ENCODE measurements around the gene VMO1. TPM values are rescaled to one million over a fixed set of nuclear protein-coding genes. Genes with fewer than 3 reads are reported as not detected.

Gene VMO1
- total and polyA plus RNA-seq, 9 of the 15 experiments (the other 6 are each of a cell fraction or from before 2014, with no cell fraction given) = 0.31 TPM; not detected in 8

DNA sequence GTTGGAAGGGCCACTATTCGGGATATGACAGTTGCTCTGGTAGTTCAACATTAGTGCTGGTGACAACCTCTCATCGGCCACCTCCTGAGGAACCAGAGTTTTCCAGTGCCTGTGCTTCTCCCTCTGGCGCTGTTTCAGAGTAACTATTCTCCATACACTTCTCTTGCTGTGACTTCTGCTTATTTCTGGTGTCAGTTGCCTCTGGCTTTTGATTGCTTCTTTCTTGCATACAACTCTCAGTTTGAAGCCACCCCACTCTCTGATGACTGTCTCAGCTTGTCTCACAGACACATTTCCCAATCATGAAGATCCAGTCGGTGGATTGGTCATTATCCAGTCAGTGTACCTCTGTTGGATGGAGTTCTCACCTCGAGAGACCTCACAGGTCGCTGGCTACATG lies 17.9 kb downstream of the VMO1 start:
- in situ Hi-C loops (cut with MboI) (no loop called here), intact Hi-C loops (cut with micrococcal nuclease) (no loop called here)
- Histone ChIP-seq H3K79me2 (ENCODE audit: control insufficient read depth, insufficient read depth, low read length) (no peaks in the 10 kb centered on the region), H3K4me2 (ENCODE audit: insufficient read depth, low read length) (no peak overlapping the region), H3K9me3 (replicated peaks; ENCODE audit: control insufficient read depth, insufficient read depth, low read depth, low read length) (no peaks in the 10 kb centered on the region), H3K9ac (ENCODE audit: insufficient read depth in 1 of 2, low read depth in 2 of 2, low read length in 2 of 2) (no peak overlapping the region), H3K36me3 (ENCODE audit: control insufficient read depth, insufficient read depth, low read length) (no peaks in the 10 kb centered on the region), H3K27me3 (ENCODE audit: control insufficient read depth in 2 of 2, insufficient read depth in 2 of 2, low read length in 2 of 2) (peaks cover 13 to 24% of the 10 kb centered on the region in 2 experiments), H2AFZ (ENCODE audit: low read depth, low read length) (no peak overlapping the region), H3K9me1 (ENCODE audit: control insufficient read depth, insufficient read depth, low read length) (no peaks in the 10 kb centered on the region), H4K20me1 (replicated peaks; ENCODE audit: control insufficient read depth, insufficient read depth, low read length) (no peaks in the 10 kb centered on the region), H3K4me1 (replicated peaks in 1 of 2; ENCODE audit: control insufficient read depth in 2 of 2, insufficient read depth in 2 of 2, low read length in 2 of 2) (no peaks in the 10 kb centered on the region), H3K27ac (ENCODE audit: extremely low read depth, low read depth, low read length) (no peak overlapping the region), H3K4me3 (no peak overlapping the region)
- ATAC-seq = no peak
- CTCF ChIA-PET (ENCODE audit: low intra/inter-chr PET ratio) = no interaction called here
- DNase-seq (ENCODE audit: extremely low read depth in 1 of 4, low spot score in 3 of 4) = no peak
- BruUV-seq (replicated peaks) = no TSS peak
- FAIRE-seq = no peak
- POLR2A ChIA-PET = interaction anchor here (1.1 kb wide), 1 partner anchor 24 kb away, joined by 5 read pairs; no protein-coding TSS in a partner anchor
- 10% methylated on average over 6 of the region's 6 CpGs for WGBS (ENCODE audit: insufficient coverage, low coverage, missing lambda C conversion rate)
- TF ChIP-seq CREBBP (IDR thresholded peaks at IDR 0.05; ENCODE audit: low read depth, low read length) (no peak), TEAD4 (IDR thresholded peaks at IDR 0.05; ENCODE audit: low read length) (no peak), TEAD4 (CRISPR knock-in tag; IDR thresholded peaks at IDR 0.05; ENCODE audit: borderline replicate concordance) (no peak), XRCC3 (IDR thresholded peaks at IDR 0.05) (no peak), NELFE (IDR thresholded peaks at IDR 0.05; ENCODE audit: insufficient read depth, insufficient read length) (no peak), ZNF224 (CRISPR knock-in tag; IDR thresholded peaks at IDR 0.05) (no peak), ADNP (tag; IDR thresholded peaks at IDR 0.05) (no peak), NEUROD1 (IDR thresholded peaks at IDR 0.05; ENCODE audit: borderline replicate concordance, low read depth, low read length, partially characterized antibody) (no peak), ZSCAN32 (CRISPR knock-in tag; IDR thresholded peaks at IDR 0.05) (no peak), FOXK2 (conservative IDR thresholded peaks at IDR 0.05 in 1 of 2, IDR thresholded peaks at IDR 0.05 in 1 of 2; ENCODE audit: low read depth in 2 of 2) (no peak), ZBTB1 (CRISPR knock-in tag; IDR thresholded peaks at IDR 0.05; ENCODE audit: borderline replicate concordance, low read depth) (no peak), ZNF143 (CRISPR knock-in tag; IDR thresholded peaks at IDR 0.05) (no peak), ZNF212 (CRISPR knock-in tag; IDR thresholded peaks at IDR 0.05) (no peak), CBX1 (IDR thresholded peaks at IDR 0.05; ENCODE audit: low read depth) (no peak)
- TF ChIP-seq, protein P1, sequence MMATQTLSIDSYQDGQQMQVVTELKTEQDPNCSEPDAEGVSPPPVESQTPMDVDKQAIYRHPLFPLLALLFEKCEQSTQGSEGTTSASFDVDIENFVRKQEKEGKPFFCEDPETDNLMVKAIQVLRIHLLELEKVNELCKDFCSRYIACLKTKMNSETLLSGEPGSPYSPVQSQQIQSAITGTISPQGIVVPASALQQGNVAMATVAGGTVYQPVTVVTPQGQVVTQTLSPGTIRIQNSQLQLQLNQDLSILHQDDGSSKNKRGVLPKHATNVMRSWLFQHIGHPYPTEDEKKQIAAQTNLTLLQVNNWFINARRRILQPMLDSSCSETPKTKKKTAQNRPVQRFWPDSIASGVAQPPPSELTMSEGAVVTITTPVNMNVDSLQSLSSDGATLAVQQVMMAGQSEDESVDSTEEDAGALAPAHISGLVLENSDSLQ (IDR thresholded peaks at IDR 0.05) = no peak
